T-helper 2 cell treated with Interferon-gamma antibody and Interleukin-4, amounts not matched to agents 100 ng/mL and 5 ng/mL, for 36 hours (primary cell): ENCODE data around the gene LCN2. TPM values are rescaled to one million over a fixed set of nuclear protein-coding genes. Genes with fewer than 3 reads are reported as not detected.
"Not testable (repeated sequence)": the region's sequence is repeated elsewhere in the genome, so short reads cannot be mapped to it uniquely, and the experiment has no call there.

ENCODE experiments used
- intact Hi-C: fragments of 100-400 bp; cut with micrococcal nuclease; formaldehyde crosslinking; loops from one replicate; pipeline ENCODE4 v1.15.1; 2023
- total RNA-seq: library from RNA; stranded (reverse); gene quantifications from 2 replicates; pipeline ENCODE4 v1.2.3, GENCODE V29; 2022

Gene LCN2
- total RNA-seq, 1 donor from 2014 or later = not detected

DNA sequence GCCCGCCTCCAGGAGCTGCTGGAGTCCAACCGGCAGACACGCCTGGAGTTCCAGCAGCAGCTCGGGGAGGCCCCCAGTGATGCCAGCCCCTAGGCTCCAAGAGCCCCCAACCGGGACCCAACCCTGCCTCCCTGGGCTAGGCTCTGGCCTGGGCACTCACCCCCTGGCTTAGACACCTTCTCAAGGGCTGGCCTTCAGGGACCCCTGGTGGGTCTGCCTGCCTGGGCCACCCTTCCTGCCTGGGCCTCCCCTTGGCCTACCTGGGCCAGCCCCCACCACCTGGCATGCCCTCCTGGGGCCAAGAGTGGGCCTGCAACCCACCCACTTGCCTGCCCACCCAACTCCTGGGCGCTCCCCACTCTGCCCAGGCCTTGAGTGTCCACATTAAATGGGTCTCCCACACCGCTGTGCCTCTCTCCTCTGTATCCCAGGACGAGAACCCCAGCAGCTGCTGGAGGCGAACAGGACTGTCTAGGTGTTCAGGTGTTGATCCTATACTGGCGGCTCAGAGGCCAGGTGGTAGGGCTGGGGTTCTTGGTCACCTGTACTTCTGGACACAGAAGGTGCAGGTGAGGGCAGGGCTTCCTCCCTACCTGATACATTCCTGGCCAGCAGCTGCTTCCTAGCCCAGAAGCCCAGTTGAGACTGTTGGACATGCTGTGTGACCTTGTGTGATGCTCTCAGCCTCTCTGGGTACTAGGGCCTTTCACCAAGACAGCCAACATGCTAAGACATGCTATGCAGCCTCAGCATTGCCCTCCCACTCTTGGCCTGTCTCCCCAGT lies 14.5 kb downstream of the LCN2 start:
- intact Hi-C loops = no loop called here

DNA sequence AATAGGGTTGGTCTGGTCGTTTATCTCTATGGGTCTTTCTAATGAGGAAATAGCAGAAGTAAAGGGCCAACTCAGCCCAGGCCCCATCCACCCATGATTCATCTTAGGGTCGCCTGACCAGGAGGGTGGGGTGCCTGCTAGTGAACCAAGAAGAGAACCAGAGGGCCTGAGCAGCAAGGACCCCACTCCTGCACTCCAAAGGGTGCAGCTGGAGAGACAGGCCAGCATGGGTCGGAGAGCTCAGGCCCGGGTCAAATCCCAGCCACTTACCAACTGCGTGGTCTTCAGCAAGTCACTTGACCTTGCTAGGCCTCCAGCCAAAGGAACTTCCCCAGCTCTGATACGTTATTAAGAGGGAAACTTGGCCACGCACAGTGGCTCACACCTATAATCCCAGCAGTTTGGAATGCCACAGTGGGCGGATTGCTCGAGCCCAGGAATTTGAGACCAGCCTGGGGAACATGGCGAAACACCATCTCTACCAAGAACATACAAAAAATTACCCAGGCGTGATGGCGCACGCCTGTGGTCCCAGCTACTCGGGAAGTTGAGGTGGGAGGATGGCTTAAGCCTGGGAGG lies 15.1 kb downstream of the LCN2 start:
- intact Hi-C loops = no loop called here

DNA sequence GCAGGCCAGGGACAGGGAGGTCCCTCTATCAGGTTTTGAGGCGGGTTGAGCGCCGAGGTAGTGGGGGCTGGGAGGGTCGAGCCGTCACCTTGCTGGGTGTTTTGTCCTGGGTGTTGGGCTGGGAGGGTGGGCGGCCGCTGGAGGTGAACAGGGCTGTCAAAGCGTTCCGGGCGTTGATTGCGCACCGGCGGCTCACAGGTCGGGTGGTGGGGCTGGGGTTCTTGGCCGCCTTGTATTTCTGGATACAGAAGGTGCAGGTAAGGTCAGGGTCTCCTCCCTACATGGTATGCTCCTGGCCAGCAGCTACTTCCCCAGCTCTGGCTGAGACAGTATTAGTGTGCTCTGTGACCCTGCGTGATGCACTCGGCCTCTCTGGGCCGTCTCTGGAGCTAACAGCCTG lies 16.9 kb downstream of the LCN2 start:
- intact Hi-C loops = no loop called here

DNA sequence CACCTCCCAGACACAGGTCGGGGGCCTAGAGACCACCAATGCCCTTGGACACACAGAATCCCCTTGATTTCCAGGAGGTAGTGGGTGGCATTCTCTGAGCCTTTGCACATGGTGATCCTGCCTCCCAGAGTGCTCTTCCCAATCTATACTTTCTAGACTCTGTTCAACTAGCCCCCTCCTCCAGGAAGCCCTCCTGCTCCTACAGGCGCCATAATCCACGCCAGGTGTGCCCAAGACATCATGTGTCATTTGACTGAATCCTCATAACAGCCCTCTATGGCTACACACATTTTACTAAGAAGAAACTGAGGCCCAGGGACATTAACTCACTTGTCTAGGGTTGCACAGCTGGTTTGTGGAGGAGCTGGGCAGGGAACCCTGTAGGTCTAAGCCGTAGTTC lies 18.0 kb downstream of the LCN2 start:
- intact Hi-C loops = no loop called here

DNA sequence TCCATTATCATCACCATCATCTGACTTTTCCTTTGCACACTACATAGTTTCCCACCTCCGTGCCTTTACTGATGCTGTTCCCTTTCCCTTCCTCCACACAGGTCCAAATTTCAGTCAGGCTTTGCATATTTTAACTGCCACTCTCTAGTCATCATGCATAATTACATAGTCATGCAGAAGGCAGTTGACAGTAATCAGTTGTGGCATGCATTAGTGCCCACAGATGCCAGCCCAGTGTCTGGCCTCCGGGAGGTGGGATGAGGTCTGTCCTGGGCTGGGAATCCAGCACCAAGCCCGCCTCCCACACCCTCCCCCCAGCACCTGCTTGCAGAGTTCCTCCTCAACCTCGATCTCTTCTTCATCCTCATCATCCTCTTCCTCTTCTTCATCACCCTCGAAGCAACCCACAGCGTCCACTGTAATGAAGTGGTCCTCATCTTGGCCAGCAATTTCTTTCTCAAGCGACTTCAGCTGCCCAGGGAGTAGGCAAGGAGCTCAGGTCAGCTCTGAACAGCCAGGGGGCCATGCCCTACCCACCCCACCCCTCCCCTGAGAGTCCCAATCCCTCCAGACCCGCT lies 19.6 kb downstream of the LCN2 start:
- intact Hi-C loops = no loop called here

DNA sequence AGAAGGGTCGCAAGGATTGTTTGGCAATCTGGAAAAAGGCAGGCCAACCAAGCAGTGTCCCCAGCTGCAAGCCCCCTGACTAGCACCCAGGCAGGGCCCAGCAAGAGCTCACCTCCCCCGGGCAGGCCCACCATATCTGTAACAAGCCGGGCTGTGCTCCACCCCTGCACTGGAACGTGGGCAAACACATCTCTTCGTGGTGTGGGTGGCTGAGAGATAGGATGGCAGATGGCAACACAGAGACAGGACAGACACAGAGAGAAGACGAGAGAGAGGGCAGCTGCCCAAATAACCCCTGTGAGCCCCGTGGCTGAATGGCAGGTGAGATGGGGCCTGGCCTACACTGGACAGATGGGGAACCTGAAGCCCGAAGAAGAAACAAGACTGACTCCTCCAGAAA lies 20.2 kb downstream of the LCN2 start:
- intact Hi-C loops = no loop called here

DNA sequence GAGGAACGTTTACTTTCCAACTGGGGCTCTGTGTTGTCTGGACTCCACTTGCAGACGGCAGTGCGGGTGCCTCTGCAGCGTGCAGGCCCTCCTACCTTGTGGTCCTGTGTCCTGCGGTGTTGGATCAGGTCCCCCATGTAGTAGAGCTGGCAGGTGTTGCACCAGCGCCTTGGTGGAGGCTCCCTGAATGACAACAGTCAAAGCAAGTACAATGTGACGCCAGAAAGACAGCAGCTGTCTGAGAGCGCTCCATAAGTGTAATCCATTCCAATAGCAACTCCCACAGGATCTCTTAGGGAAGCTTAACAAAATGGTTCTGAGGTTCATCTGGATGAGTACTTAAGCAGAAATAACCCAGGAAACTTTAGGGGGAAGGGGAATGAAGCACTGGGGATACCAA lies 20.7 kb downstream of the LCN2 start:
- intact Hi-C loops = no loop called here

DNA sequence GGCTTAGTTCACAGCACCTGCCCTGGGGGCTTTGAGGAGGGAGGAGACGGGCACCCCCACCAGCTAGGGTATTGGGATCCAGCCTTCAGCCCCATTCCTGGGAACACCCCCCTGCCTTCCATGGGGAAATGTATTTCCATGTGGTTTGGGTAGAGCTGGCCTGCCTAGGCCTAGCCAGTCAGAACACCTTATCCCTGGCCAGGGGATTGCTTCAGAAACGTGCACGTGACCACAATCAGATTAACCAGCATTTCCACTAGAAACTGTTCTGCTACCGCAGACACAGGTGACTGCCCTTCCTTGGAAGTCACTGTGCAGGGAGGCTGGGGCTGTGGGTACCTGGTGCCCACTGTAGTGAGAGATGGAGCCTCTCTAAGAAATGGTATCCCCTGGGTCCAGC lies 24.8 kb downstream of the LCN2 start:
- intact Hi-C loops = no loop called here

DNA sequence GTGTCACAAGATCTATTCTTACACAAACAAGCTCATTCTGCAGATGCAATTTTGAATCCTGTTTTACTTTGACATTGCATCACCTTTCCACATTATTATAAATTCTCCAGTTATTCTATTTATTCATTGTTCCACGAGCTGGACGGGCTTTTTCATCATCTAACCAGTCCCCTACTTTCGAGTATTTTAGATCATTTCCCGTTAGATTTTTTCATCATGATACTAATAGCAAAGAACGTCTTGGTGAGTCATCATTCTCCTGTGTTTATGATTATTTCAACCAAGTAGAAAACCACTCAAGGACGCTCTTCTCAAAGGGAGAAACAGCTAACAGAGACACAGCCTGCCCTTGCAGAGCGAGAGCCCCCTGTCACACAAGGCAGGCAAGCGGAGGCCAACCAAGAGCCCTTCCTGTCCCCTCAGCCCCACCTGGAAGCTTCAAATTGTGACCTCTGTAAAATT lies 25.9 kb downstream of the LCN2 start:
- intact Hi-C loops = no loop called here

DNA sequence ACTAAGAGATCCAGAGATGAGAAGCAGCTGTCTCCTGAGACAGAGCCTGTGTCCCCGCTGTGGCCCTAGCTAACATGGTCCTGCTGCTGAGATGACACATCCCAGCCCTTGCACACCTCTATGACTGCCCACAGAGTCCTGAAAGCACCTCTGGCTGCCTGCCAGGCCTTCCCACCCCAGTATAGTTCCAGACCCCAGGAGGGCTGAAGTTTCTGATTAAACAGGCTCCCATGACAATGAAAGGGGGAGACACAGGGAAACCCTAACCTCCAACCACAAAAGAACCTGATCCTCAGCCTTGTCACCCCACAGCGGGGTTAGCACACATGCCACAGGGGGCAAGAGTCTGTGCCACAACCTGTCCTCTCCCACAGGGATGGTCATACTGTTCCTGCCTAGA lies 26.5 kb downstream of the LCN2 start:
- intact Hi-C loops = no loop called here

DNA sequence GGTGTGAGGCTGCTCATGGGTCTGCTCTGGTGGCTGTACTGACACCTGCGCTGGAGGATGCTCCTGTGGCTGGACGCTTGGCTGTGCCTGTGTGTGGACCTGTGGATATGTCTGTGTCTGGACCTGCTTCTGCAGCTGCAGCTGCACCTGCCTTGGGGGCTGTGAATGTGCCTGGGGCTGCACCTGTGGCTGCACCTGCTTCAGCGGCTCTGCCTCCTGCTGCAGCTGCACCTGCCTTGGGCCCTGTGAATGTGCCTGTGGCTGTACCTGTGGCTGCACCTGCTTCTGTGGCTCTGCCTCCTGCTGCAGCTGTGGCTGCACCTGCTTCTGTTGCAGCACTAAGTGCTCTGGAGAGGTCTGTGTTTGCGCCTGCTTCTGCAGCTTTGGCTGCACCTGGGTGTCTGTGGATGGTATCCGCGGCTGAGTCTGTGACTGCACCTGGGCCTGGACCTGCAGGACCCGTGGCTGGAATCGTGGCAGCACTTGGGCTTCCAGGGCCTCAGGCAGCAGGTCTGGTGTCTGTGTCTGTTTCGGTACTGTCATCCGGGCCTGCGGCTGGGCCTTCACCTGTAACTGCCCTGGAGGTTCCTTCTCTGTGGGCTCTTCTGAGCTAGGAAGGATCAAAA lies 29.7 kb downstream of the LCN2 start:
- intact Hi-C loops = no loop called here

DNA sequence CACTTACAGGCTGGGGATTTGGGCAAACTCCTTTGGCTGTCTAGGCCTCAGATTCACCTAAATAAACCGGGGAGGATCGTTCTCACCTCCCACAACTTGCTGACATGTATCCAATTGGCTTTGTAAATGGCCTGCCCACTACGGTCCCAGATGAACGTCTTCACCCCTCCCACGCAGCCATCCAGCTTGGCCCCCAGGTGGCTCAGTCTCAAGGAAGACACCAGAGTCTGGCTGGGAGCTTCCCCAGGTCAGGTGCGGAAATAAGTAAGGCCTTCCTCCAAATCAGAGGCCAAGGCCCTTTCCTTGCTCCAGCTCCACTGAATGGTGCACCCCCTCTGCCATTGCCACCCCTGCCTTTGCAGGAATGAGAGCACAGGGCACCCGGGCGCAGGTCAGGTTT lies 30.7 kb downstream of the LCN2 start:
- intact Hi-C loops = no loop called here

DNA sequence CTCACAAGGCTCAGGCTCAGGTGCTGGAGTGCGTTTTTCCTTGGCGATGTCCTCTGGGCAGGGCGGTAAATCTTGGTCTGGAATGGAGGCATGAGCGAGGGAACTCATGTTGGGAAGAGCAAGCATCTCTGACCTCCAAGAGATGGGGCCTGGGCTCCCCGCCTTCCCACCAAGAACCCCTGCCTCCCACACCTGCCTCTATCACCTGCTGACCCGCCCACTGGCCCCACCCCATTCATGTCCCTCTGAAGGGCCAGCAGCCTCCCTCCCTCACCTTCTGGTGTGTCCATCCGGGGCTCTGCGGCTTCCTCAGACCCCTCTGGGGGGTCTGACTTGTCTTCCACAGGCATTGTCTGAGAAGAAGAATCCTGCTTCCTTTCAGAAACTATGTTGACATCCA lies 31.2 kb downstream of the LCN2 start:
- intact Hi-C loops = no loop called here

DNA sequence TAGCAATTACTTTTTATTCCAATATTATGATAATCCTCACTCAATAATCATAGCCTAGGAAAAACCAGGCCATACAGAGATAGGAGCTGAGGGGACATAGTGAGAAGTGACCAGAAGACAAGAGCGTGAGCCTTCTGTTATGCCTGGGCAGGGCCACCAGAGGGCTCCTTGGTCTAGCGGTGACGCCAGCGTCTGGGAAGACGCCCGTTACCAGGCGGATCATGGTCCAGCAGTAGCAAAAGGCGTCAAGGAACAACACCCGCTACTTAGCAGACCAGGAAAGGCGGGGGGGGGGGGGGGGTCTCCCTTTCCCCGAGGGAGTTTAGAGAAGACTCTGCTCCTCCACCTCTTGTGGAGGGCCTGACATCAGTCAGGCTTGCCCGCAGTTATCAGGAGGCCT lies 32.2 kb downstream of the LCN2 start:
- intact Hi-C loops = not testable (repeated sequence)

DNA sequence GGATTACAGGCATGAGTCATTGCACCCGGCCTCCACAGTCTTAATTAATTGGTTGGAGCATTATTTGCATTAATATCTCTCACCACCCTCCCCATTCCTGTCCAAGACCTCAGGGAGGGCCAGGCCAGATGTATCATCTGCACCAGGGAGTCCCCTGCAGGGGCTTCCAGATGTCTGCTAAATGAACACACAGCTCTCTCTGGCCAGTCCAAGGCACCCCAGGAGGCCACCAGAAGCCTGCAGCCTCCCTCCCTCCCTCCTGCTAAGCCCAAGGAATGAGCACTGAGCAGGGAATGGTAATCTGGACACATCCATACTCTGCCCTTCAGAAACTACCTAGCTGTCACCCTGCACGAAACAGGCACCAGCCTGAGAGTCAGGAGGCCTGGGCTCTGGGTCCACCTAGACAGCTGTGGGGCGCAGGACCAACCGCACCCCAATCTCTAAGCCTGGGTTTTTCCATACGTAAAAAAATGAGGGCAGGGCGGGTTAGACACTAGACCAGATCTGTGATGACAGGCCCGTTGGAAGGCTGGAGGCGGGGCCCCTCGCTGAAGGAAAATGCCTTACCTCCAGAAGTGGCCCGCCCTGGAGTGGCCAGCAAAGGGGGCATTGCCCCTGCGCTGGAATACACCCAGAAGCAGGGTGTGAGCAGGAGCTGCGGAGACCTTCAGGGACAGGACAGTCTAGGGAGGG lies 33.8 kb downstream of the LCN2 start:
- intact Hi-C loops = no loop called here

DNA sequence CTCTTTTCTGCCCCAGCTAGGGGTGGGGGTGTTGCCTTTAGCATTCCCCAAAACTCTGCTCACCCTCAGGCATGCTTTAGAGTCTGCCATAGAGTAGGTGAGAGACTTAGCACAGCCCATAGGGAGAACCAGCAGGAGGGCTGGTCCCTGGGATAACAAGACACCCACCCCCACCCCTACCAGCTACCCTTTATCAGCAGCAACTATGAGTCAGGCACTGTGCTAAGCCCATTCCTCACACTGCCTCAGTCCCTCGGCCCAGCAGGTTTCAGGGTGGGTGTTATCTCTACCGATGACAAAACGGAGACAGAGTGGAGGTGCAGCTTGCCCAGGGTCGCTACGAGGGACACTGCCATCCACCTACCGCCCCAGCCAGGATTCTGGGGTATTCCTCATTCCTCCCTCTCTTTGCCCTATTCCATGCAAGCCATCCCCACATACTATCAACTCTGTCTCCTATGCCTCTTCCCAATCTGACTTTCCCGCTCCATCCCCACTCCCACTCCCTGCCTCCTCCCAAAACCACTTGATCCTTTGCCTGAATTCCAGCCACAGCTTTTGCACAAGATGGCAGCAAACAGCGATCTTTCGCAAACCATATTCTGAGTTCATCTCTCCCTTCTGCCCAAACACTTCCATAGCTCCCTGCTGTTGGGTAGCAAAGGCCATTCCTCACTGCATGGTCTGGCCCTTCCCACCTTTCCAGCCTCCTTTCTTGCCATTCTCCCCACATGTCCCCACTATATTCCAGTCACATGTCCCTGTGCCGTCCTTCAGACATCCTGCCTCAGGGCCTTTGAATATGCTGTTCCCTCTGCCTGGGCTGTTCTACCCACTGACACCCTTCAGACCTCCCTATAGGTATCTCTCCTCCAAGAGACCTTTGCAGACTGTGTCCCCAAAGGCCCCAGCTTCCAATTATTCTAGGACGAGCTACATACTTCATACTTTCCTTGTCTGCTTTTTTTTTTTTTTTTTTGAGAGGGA lies 37.0 kb downstream of the LCN2 start:
- intact Hi-C loops = no loop called here

DNA sequence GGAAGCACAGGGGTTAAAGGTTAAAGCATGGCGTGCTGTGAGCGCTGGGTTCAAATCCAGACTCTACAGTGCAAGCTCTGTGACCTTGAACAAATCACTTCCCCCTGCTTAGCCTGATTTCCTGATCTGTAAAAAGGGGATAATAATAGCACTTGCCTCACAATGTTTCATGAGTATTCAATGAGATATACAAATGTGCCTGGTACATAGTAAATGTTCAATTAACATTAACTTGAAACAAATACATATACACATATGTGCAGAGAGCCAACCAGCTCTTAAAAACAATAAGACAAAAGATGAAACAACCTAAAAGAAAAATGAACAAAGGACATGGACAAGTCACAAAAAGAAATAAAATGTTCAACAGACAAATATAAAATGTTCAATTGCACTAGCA lies 38.1 kb downstream of the LCN2 start:
- intact Hi-C loops = no loop called here

DNA sequence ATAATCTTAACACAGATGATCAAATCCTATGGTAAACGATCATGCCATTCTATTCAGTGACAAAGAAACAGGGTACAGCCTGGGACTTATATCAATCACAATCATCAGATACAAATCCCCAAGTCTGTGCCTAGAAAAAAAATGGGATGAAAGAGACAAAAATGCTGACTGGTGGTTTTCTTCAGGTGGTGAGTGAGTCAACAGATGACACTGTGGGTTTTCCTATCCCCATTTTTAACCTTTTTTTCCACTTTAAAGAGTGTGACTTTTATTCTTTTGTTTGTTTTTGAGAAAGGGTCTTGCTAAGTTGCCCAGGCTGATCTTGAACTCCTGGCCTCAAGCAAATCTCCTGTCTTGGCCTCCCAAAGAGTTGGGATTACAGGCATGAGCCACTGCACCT lies 39.0 kb downstream of the LCN2 start:
- intact Hi-C loops = no loop called here

DNA sequence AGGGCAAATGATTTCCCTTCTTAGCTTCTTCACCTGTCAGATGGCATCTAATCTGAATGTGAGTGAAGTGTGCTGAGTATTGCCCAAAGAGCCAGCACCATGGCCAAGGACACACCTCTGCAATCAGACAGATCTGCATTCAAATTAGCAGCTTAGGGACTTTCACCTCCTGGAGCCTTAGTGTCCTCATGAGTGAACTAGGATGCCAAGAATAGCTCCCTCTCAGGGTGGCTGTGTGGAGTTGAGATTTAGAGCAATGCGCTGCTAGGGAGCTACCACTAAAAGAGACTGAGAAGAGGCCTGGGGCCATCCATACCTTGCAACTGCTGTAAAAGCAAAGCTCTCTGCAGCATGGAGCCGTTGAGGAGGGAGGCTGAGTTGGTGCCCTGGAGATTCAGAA lies 40.8 kb downstream of the LCN2 start:
- intact Hi-C loops = loop anchor here (2.0 kb wide), 2 partner anchors 61 to 151 kb away; partner anchors contain the start of gene SLC27A4
